Measurements from ENCODE around the gene RPS6KA5. TPM values are rescaled to one million over a fixed set of nuclear protein-coding genes. Genes with fewer than 3 reads are reported as not detected.

Gene RPS6KA5
- total RNA-seq, 1 experiment from 2014 or later, result 3.8 TPM

DNA sequence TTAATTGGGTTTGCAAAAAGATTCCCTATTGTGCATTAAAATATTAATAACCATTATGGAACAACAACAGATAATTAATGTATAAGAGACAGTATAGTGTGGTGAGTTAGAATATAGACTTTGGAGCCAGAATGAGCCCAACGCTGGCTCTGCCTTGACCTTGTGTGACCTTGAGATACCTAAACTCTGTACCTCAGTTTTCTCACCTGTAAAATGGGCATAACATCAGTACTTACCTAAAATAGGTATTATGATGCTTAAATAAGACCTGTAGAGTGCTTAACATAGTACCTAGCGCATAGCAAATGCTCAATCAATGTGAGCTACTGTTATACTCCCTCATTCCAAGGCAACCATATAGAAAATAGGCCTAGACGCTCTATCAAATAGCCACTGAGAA, 153.3 kb downstream of the RPS6KA5 start:
- no peak overlapping the region for H2BK12ac ChIP-seq (ENCODE audit: insufficient read length, low read depth, low read length)
- H4K20me1 ChIP-seq (ENCODE audit: control insufficient read depth, insufficient read depth, insufficient read length), result no peaks in the 10 kb centered on the region
- H3K56ac ChIP-seq (ENCODE audit: insufficient read length, low read depth, low read length), result no peak overlapping the region
- H3K18ac ChIP-seq (ENCODE audit: insufficient read length, low read depth, low read length), result no peak overlapping the region
- H3K79me2 ChIP-seq (ENCODE audit: insufficient read depth, low read length), result no peaks in the 10 kb centered on the region
- H2BK15ac ChIP-seq (ENCODE audit: low read depth, low read length), result no peak overlapping the region
- H3K27ac Mint-ChIP-seq, result no peak overlapping the region
- WGBS (ENCODE audit: extremely low coverage, insufficient read length, low lambda C conversion rate), result no CpG with 5 or more reads among the region's 3 CpGs
- TF ChIP-seq, protein P1, sequence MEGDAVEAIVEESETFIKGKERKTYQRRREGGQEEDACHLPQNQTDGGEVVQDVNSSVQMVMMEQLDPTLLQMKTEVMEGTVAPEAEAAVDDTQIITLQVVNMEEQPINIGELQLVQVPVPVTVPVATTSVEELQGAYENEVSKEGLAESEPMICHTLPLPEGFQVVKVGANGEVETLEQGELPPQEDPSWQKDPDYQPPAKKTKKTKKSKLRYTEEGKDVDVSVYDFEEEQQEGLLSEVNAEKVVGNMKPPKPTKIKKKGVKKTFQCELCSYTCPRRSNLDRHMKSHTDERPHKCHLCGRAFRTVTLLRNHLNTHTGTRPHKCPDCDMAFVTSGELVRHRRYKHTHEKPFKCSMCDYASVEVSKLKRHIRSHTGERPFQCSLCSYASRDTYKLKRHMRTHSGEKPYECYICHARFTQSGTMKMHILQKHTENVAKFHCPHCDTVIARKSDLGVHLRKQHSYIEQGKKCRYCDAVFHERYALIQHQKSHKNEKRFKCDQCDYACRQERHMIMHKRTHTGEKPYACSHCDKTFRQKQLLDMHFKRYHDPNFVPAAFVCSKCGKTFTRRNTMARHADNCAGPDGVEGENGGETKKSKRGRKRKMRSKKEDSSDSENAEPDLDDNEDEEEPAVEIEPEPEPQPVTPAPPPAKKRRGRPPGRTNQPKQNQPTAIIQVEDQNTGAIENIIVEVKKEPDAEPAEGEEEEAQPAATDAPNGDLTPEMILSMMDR (conservative IDR thresholded peaks at IDR 0.05), result no peak
- peaks cover 0 to 8% of the 10 kb centered on the region in 2 experiments; a peak in 2 of 4 replicates for H3K4me1 Mint-ChIP-seq
- H3K9me3 ChIP-seq (ENCODE audit: control insufficient read depth, low read depth, low read length), result no peaks in the 10 kb centered on the region
- no peak overlapping the region for H3K4me3 Mint-ChIP-seq
- no peak overlapping the region for H4K8ac ChIP-seq (replicated peaks; ENCODE audit: insufficient read length, low read depth, low read length)
- no peak overlapping the region for H2BK5ac ChIP-seq (ENCODE audit: insufficient read length, low read length)
- H2BK20ac ChIP-seq (ENCODE audit: low read depth, low read length, poor library complexity, severe bottlenecking), result no peak overlapping the region
- no peaks in the 10 kb centered on the region for H3K9me3 Mint-ChIP-seq
- H3K27me3 ChIP-seq (ENCODE audit: insufficient read depth, low read length), result no peaks in the 10 kb centered on the region
- H3K4me1 ChIP-seq (ENCODE audit: insufficient read depth, low read length), result no peaks in the 10 kb centered on the region
- no peaks in the 10 kb centered on the region for H3K27me3 Mint-ChIP-seq (ENCODE audit: low read depth)
- no peak overlapping the region for H3K14ac ChIP-seq (ENCODE audit: insufficient read depth, low read length)
- no peak overlapping the region for H3K9ac ChIP-seq (ENCODE audit: extremely low read depth, insufficient read length, low read length)
- no peak overlapping the region for H3T11ph ChIP-seq (ENCODE audit: low read length)
- H3K23ac ChIP-seq (ENCODE audit: insufficient read length, low read depth, low read length), result no peak overlapping the region
- H4K5ac ChIP-seq (ENCODE audit: insufficient read length, low read depth, low read length), result no peak overlapping the region
- no peak for DNase-seq
- H3K36me3 Mint-ChIP-seq (ENCODE audit: insufficient read depth in 1 of 3, low read depth in 3 of 3), result no peaks in the 10 kb centered on the region
- H2BK120ac ChIP-seq (ENCODE audit: low read depth, low read length, poor library complexity, severe bottlenecking), result no peak overlapping the region
- H2AFZ ChIP-seq (ENCODE audit: low read length), result no peak overlapping the region
- H2AK5ac ChIP-seq (ENCODE audit: insufficient read length, low read length), result no peak overlapping the region
- no peaks in the 10 kb centered on the region for H3K23me2 ChIP-seq (ENCODE audit: insufficient read length, low read depth, low read length, poor library complexity, severe bottlenecking)
- no peak overlapping the region for H3K4me2 ChIP-seq (ENCODE audit: insufficient read depth, insufficient read length, low read length)
- H3K79me1 ChIP-seq (ENCODE audit: insufficient read depth, low read depth, low read length, poor library complexity, severe bottlenecking), result no peaks in the 10 kb centered on the region
- no peak overlapping the region for H4K91ac ChIP-seq (ENCODE audit: insufficient read length, low read depth, low read length)
- H3K4ac ChIP-seq (ENCODE audit: low read depth, low read length), result no peak overlapping the region
- H3K27ac ChIP-seq (ENCODE audit: insufficient read length, low read depth, low read length), result no peak overlapping the region
